ENCODE results near the gene CDX1.

GRCh38 chr5:150118561-150119229 is 47.9 kb upstream of the CDX1 start:
- TF ChIP-seq CTCF (conservative IDR thresholded peaks at IDR 0.05; ENCODE audit: low read depth, low read length) (no peak), EZH2 (IDR thresholded peaks at IDR 0.05; ENCODE audit: low read length, unreplicated experiment) (no peak), EZH2phosphoT487 (IDR thresholded peaks at IDR 0.05; ENCODE audit: borderline replicate concordance, low read length) (no peak)
